HCT116 (cell line): ENCODE data around the gene DNASE1L1.

Experiments
- CEBPB ChIP-seq: IDR thresholded peaks from 2 replicates; pipeline ENCODE4 v1.6.1; 2012; ENCODE audit warnings: low read depth
- CTCF ChIP-seq, 3 experiments: fragments of 200-600 bp in 1 of 3; sonication (generic) in 1 of 3; IDR thresholded peaks in 2 of 3; conservative IDR thresholded peaks in 1 of 3; 2 replicates each; pipeline ENCODE4 v1.5.1; 2012 to 2017; ENCODE audit warnings: low read depth in 2 of 3, low read length in 2 of 3, antibody characterized with exemption in 1 of 3, borderline replicate concordance in 1 of 3, control low read depth in 1 of 3, mild to moderate bottlenecking in 1 of 3, mixed read lengths in 1 of 3, mixed run types in 1 of 3, moderate library complexity in 1 of 3; ENCODE audit not compliant: insufficient read depth in 1 of 3
- EZH2 ChIP-seq: fragments of 200-600 bp; sonication (generic); IDR thresholded peaks from 2 replicates; pipeline ENCODE4 v1.6.1; 2017; ENCODE audit warnings: antibody characterized with exemption, mixed run types
- EZH2phosphoT487 ChIP-seq: fragments of 200-600 bp; IDR thresholded peaks from 2 replicates; pipeline ENCODE4 v1.6.1; 2018; ENCODE audit warnings: antibody characterized with exemption, borderline replicate concordance
- SRF ChIP-seq: IDR thresholded peaks from 2 replicates; pipeline ENCODE4 v1.6.1; 2012; ENCODE audit warnings: low read depth
- TCF7L2 ChIP-seq: IDR thresholded peaks from 2 replicates; pipeline ENCODE4 v1.7.0; 2011; ENCODE audit warnings: borderline replicate concordance, inconsistent platforms; ENCODE audit not compliant: insufficient read depth, insufficient read length; ENCODE audit errors: extremely low read depth
- ZBTB33 ChIP-seq: IDR thresholded peaks from 2 replicates; pipeline ENCODE4 v1.6.1; 2011; ENCODE audit warnings: mild to moderate bottlenecking, low read length, moderate library complexity; ENCODE audit not compliant: insufficient replicate concordance; ENCODE audit errors: extremely low read depth

GRCh38 chrX:154426916-154427770 lies 18.1 kb upstream of the DNASE1L1 start:
- TF ChIP-seq CTCF (IDR thresholded peaks at IDR 0.05 in 2 of 3, conservative IDR thresholded peaks at IDR 0.05 in 1 of 3; ENCODE audit: borderline replicate concordance in 1 of 3, insufficient read depth in 1 of 3, low read depth in 2 of 3, low read length in 2 of 3) (no peak), CEBPB (no peak), EZH2phosphoT487 (no peak), SRF (no peak), ZBTB33 (no peak), TCF7L2 (no peak), EZH2 (no peak)
